H9 (cell line): ENCODE results near the gene SMIM15. TPM values are rescaled to one million over a fixed set of nuclear protein-coding genes. Genes with fewer than 3 reads are reported as not detected.

Source experiments
- DNase-seq: peaks from one replicate; pipeline ENCODE4 v3.0.0-alpha.2; 2017
- H2AFZ ChIP-seq: one replicate; pipeline ENCODE4 v1.6.1; 2013; ENCODE audit warnings: mild to moderate bottlenecking, low read length, control low read depth, moderate library complexity
- H2AK5ac ChIP-seq: 2 replicates; pipeline ENCODE4 v1.6.1; 2013; ENCODE audit warnings: low read length, control low read depth, mixed read lengths; ENCODE audit not compliant: insufficient read length
- H2BK120ac ChIP-seq: one replicate; pipeline ENCODE4 v1.6.1; 2013; ENCODE audit warnings: low read depth, mild to moderate bottlenecking, low read length, control low read depth, inconsistent platforms; ENCODE audit not compliant: poor library complexity, severe bottlenecking
- H2BK12ac ChIP-seq: 2 replicates; pipeline ENCODE4 v1.6.1; 2013; ENCODE audit warnings: low read length, control low read depth, mixed read lengths, low read depth; ENCODE audit not compliant: insufficient read length
- H2BK15ac ChIP-seq: 2 replicates; pipeline ENCODE4 v1.6.1; 2013; ENCODE audit warnings: low read depth, low read length, control low read depth
- H2BK20ac ChIP-seq: one replicate; pipeline ENCODE4 v1.6.1; 2013; ENCODE audit warnings: low read depth, mild to moderate bottlenecking, low read length, control low read depth, inconsistent platforms; ENCODE audit not compliant: poor library complexity, severe bottlenecking
- H2BK5ac ChIP-seq: 2 replicates; pipeline ENCODE4 v1.6.1; 2013; ENCODE audit warnings: low read length, control low read depth, mixed read lengths; ENCODE audit not compliant: insufficient read length
- H3K14ac ChIP-seq: 2 replicates; pipeline ENCODE4 v1.6.1; 2013; ENCODE audit warnings: low read length, control low read depth; ENCODE audit not compliant: insufficient read depth
- H3K18ac ChIP-seq: 2 replicates; pipeline ENCODE4 v1.6.1; 2013; ENCODE audit warnings: low read depth, mild to moderate bottlenecking, mixed read lengths, low read length, control low read depth; ENCODE audit not compliant: insufficient read length
- H3K23ac ChIP-seq: 2 replicates; pipeline ENCODE4 v1.6.1; 2013; ENCODE audit warnings: low read length, control low read depth, mixed read lengths, low read depth; ENCODE audit not compliant: insufficient read length
- H3K23me2 ChIP-seq: 2 replicates; pipeline ENCODE4 v1.6.1; 2013; ENCODE audit warnings: low read depth, mild to moderate bottlenecking, mixed read lengths, low read length, control low read depth; ENCODE audit not compliant: insufficient read length, poor library complexity, severe bottlenecking
- H3K27ac ChIP-seq: 2 replicates; pipeline ENCODE4 v1.5.1; 2013; ENCODE audit warnings: low read length, control low read depth, mixed read lengths, low read depth; ENCODE audit not compliant: insufficient read length
- H3K27me3 ChIP-seq: 2 replicates; pipeline ENCODE4 v1.6.1; 2013; ENCODE audit warnings: low read length, control low read depth, inconsistent platforms; ENCODE audit not compliant: insufficient read depth
- H3K4ac ChIP-seq: 2 replicates; pipeline ENCODE4 v1.6.1; 2013; ENCODE audit warnings: low read depth, mild to moderate bottlenecking, control low read depth, inconsistent platforms, low read length, moderate library complexity
- H3K4me1 ChIP-seq: 2 replicates; pipeline ENCODE4 v1.6.1; 2013; ENCODE audit warnings: low read length, control low read depth, inconsistent platforms; ENCODE audit not compliant: insufficient read depth
- H3K4me2 ChIP-seq: 2 replicates; pipeline ENCODE4 v1.6.1; 2013; ENCODE audit warnings: low read length, control low read depth, mixed read lengths; ENCODE audit not compliant: insufficient read length, insufficient read depth
- H3K56ac ChIP-seq: 2 replicates; pipeline ENCODE4 v1.6.1; 2013; ENCODE audit warnings: low read depth, mild to moderate bottlenecking, mixed read lengths, low read length, control low read depth; ENCODE audit not compliant: insufficient read length
- H3K79me1 ChIP-seq: 2 replicates; pipeline ENCODE4 v1.6.1; 2013; ENCODE audit warnings: low read depth, mild to moderate bottlenecking, moderate library complexity, low read length, control low read depth, inconsistent platforms; ENCODE audit not compliant: insufficient read depth, poor library complexity, severe bottlenecking
- H3K79me2 ChIP-seq: 2 replicates; pipeline ENCODE4 v1.6.1; 2013; ENCODE audit warnings: low read length, control low read depth, inconsistent platforms; ENCODE audit not compliant: insufficient read depth
- H3K9ac ChIP-seq: 2 replicates; pipeline ENCODE4 v1.6.1; 2013; ENCODE audit warnings: low read length, control low read depth, mixed read lengths; ENCODE audit not compliant: insufficient read length; ENCODE audit errors: extremely low read depth
- H3K9me3 ChIP-seq: one replicate; pipeline ENCODE4 v1.6.1; 2013; ENCODE audit warnings: low read depth, low read length, inconsistent platforms; ENCODE audit not compliant: control insufficient read depth
- H3T11ph ChIP-seq: one replicate; pipeline ENCODE4 v1.6.1; 2013; ENCODE audit warnings: mild to moderate bottlenecking, low read length, control low read depth, inconsistent platforms
- H4K20me1 ChIP-seq: one replicate; pipeline ENCODE4 v1.6.1; 2013; ENCODE audit not compliant: control insufficient read depth, insufficient read length, insufficient read depth
- H4K5ac ChIP-seq: 2 replicates; pipeline ENCODE4 v1.6.1; 2013; ENCODE audit warnings: low read depth, mild to moderate bottlenecking, mixed read lengths, low read length, control low read depth; ENCODE audit not compliant: insufficient read length
- H4K8ac ChIP-seq: replicated peaks from 2 replicates; pipeline ENCODE4 v1.6.1; 2013; ENCODE audit warnings: low read length, control low read depth, mixed read lengths, low read depth; ENCODE audit not compliant: insufficient read length
- H4K91ac ChIP-seq: 2 replicates; pipeline ENCODE4 v1.6.1; 2013; ENCODE audit warnings: low read depth, mild to moderate bottlenecking, moderate library complexity, mixed read lengths, low read length, control low read depth; ENCODE audit not compliant: insufficient read length
- H3K27ac Mint-ChIP-seq, 3 experiments: 2 replicates in 2 of 3; 3 replicates in 1 of 3; pipeline ENCODE4 v1.8.0; 2020 to 2021; ENCODE audit warnings: mixed read lengths in 3 of 3, mild to moderate bottlenecking in 1 of 3, moderate library complexity in 1 of 3
- H3K27me3 Mint-ChIP-seq: 2 replicates; pipeline ENCODE4 v1.8.0; 2021; ENCODE audit warnings: low read depth, mild to moderate bottlenecking, moderate library complexity, mixed read lengths
- H3K36me3 Mint-ChIP-seq, 3 experiments: 2 replicates in 2 of 3; 3 replicates in 1 of 3; pipeline ENCODE4 v1.8.0; 2020 to 2021; ENCODE audit warnings: low read depth in 3 of 3, mixed read lengths in 3 of 3; ENCODE audit not compliant: insufficient read depth in 1 of 3
- H3K4me1 Mint-ChIP-seq, 2 experiments: 2 replicates each; pipeline ENCODE4 v1.8.0; 2020; ENCODE audit warnings: mixed read lengths in 2 of 2
- H3K4me3 Mint-ChIP-seq, 2 experiments: 2 replicates in 1 of 2; 3 replicates in 1 of 2; pipeline ENCODE4 v1.8.0; 2020 to 2021; ENCODE audit warnings: mild to moderate bottlenecking in 2 of 2, mixed read lengths in 2 of 2, moderate library complexity in 1 of 2
- H3K9me3 Mint-ChIP-seq, 2 experiments: 2 replicates in 1 of 2; 3 replicates in 1 of 2; pipeline ENCODE4 v1.8.0; 2020; ENCODE audit warnings: mild to moderate bottlenecking in 2 of 2, mixed read lengths in 2 of 2, moderate library complexity in 1 of 2
- CTCF ChIP-seq: fragments of 200-600 bp; sonication (generic); conservative IDR thresholded peaks from 3 replicates; pipeline ENCODE4 v1.8.0; 2021; ENCODE audit warnings: antibody characterized with exemption, mild to moderate bottlenecking
- WGBS: extraction: QIAGEN DNeasy Blood & Tissue Kit; methylation state at CpG from one replicate; pipeline ENCODE4 v1.1.7; 2013; ENCODE audit warnings: missing lambda C conversion rate, low lambda C conversion rate, mixed read lengths; ENCODE audit not compliant: insufficient read length; ENCODE audit errors: extremely low coverage; 5-methylcytosine and 5-hydroxymethylcytosine counted together
- total RNA-seq: library from RNA; stranded (reverse); gene quantifications from 2 replicates; pipeline ENCODE4 v1.2.1, GENCODE V29; 2021

Gene SMIM15
- total RNA-seq, 1 experiment from 2014 or later: 75.3 TPM

GRCh38 chr5:61162832-61163567 is 732 bp upstream of the SMIM15 start:
- Histone ChIP-seq H4K91ac (no peak overlapping the region), H2BK15ac (no peak overlapping the region), H3K4me2 (peak overlapping the region; percentile 89), H3K56ac (peak overlapping the region; percentile 13), H4K20me1 (no peaks in the 10 kb centered on the region), H3K4me1 (no peaks in the 10 kb centered on the region), H2BK20ac (no peak overlapping the region), H3K27me3 (no peaks in the 10 kb centered on the region), H3K9ac (peak overlapping the region; percentile 96), H3K23me2 (peaks cover 8% of the 10 kb centered on the region), H3T11ph (no peak overlapping the region), H2AK5ac (no peak overlapping the region), H3K27ac (no peak overlapping the region), H4K8ac (no peak overlapping the region), H2AFZ (no peak overlapping the region), H3K9me3 (peaks cover 6% of the 10 kb centered on the region), H3K79me1 (peaks cover 2% of the 10 kb centered on the region), H2BK12ac (no peak overlapping the region), H3K23ac (no peak overlapping the region), H3K14ac (peak overlapping the region; percentile 86), H4K5ac (peak overlapping the region; percentile 44), H2BK120ac (no peak overlapping the region), H3K4ac (no peak overlapping the region; the same call in 1 of the 2 replicates), H2BK5ac (peak overlapping the region; percentile 43), H3K79me2 (peaks cover 7% of the 10 kb centered on the region; the same call in 1 of the 2 replicates), H3K18ac (peak overlapping the region; percentile 46)
- H3K9me3 Mint-ChIP-seq: peaks cover 10 to 12% of the 10 kb centered on the region in 2 experiments; a peak in 4 of 5 replicates
- TF ChIP-seq CTCF: no peak
- H3K36me3 Mint-ChIP-seq: peaks cover 27 to 43% (median 38%) of the 10 kb centered on the region in 3 experiments
- no CpG with 5 or more reads among the region's 14 CpGs for WGBS
- no peaks in the 10 kb centered on the region for H3K27me3 Mint-ChIP-seq
- H3K27ac Mint-ChIP-seq: peak overlapping the region; percentile 70 to 98 (median 96); a peak in 5 of 7 replicates
- peak overlapping the region; percentile 92 to 98 for H3K4me3 Mint-ChIP-seq
- no peak for DNase-seq
- peaks cover 20 to 27% of the 10 kb centered on the region in 2 experiments for H3K4me1 Mint-ChIP-seq
